Lower lobe of right lung (tissue), 2 donors: ENCODE results near the gene LRCH3. TPM values are rescaled to one million over a fixed set of nuclear protein-coding genes. Genes with fewer than 3 reads are reported as not detected.
"Not testable (repeated sequence)": the region's sequence is repeated elsewhere in the genome, so short reads cannot be mapped to it uniquely, and the experiment has no call there.

ENCODE experiments used
- ATAC-seq, 2 donors: fragments of 200-7000 bp; cut with Tn5 transposase; one replicate each; pipeline ENCODE4 v1.9.1; 2020 to 2022; ENCODE audit warnings: mild to moderate bottlenecking in 2 of 2, moderate library complexity in 2 of 2
- DNase-seq: peaks from one replicate; pipeline ENCODE4 v3.0.0-alpha.2; 2020
- H3K27ac ChIP-seq: fragments of 200-600 bp; one replicate; pipeline ENCODE4 v1.8.0; 2022
- H3K27me3 ChIP-seq: fragments of 200-600 bp; one replicate; pipeline ENCODE4 v1.8.0; 2022; ENCODE audit warnings: low read depth
- H3K36me3 ChIP-seq: fragments of 200-600 bp; one replicate; pipeline ENCODE4 v1.8.0; 2022; ENCODE audit warnings: mild to moderate bottlenecking
- H3K4me1 ChIP-seq: fragments of 200-600 bp; one replicate; pipeline ENCODE4 v1.8.0; 2022
- H3K4me3 ChIP-seq: fragments of 200-600 bp; one replicate; pipeline ENCODE4 v1.8.0; 2022; ENCODE audit warnings: mild to moderate bottlenecking
- H3K9me3 ChIP-seq: fragments of 200-600 bp; one replicate; pipeline ENCODE4 v1.8.0; 2022
- intact Hi-C: fragments of 100-400 bp; cut with DNase I; formaldehyde crosslinking; loops from one replicate; pipeline ENCODE4 v1.11.0; 2022
- total RNA-seq: library from RNA; stranded (reverse); fragmentation: NEBNext Ultra II Directional; extraction: Animal tissue kit (Norgen Biotek cat#: 25700); gene quantifications from one replicate; pipeline ENCODE4 v1.2.1, GENCODE V29; 2021
- TF ChIP-seq, protein P1 (sequence below): fragments of 200-600 bp; IDR thresholded peaks from one replicate; pipeline ENCODE4 v1.8.0; 2022; ENCODE audit warnings: antibody characterized with exemption, mild to moderate bottlenecking
- donor health status: DM: no; HTN: yes; CAD: no; lungs with severe emphysema.

LRCH3 gene
- total RNA-seq, 1 donor from 2014 or later: 35.7 TPM

DNA sequence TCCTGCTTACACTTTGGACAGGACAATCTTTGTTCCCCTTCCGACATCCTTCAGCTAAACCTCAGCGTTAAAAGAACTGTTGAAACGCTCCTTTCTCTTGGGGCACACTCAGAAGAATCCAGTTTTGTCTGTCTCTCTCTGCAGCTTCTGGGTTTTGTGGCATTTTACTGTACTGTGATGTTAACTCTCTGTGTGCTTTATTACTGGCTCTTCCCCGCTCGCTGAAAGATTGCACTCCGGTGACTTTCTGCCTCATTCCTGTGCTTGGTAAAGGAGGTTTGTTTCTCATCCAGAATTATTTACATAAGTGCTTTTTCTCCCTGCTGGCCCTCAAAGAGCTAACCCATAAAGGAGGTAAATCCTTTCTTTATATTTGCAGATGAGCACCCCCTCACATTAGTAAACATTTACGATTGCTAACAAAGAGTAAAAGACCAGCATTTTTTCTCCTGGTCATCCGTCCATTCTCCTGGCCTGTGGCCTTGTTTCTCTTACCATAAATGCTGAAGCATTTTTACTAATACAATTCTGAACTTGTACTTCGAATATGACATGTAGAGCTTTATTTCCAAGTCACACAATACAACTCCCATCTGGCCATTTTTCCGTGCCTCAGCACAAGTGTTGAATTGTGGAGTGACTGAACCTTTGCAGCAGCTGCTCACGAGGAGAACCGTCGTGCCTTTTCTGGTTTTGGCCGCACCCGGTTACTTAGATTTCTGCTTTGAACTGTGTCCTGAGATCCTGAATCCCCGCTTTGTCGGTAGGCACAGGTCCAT is 89.6 kb downstream of the LRCH3 start:
- Histone ChIP-seq H3K9me3 (no peaks in the 10 kb centered on the region), H3K27me3 (no peaks in the 10 kb centered on the region), H3K4me1 (no peaks in the 10 kb centered on the region), H3K36me3 (peaks cover 70% of the 10 kb centered on the region), H3K4me3 (no peak overlapping the region), H3K27ac (no peak overlapping the region)
- intact Hi-C loops: no loop called here
- TF ChIP-seq, protein P1, sequence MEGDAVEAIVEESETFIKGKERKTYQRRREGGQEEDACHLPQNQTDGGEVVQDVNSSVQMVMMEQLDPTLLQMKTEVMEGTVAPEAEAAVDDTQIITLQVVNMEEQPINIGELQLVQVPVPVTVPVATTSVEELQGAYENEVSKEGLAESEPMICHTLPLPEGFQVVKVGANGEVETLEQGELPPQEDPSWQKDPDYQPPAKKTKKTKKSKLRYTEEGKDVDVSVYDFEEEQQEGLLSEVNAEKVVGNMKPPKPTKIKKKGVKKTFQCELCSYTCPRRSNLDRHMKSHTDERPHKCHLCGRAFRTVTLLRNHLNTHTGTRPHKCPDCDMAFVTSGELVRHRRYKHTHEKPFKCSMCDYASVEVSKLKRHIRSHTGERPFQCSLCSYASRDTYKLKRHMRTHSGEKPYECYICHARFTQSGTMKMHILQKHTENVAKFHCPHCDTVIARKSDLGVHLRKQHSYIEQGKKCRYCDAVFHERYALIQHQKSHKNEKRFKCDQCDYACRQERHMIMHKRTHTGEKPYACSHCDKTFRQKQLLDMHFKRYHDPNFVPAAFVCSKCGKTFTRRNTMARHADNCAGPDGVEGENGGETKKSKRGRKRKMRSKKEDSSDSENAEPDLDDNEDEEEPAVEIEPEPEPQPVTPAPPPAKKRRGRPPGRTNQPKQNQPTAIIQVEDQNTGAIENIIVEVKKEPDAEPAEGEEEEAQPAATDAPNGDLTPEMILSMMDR: no peak
- no peak for ATAC-seq
- no peak for DNase-seq

DNA sequence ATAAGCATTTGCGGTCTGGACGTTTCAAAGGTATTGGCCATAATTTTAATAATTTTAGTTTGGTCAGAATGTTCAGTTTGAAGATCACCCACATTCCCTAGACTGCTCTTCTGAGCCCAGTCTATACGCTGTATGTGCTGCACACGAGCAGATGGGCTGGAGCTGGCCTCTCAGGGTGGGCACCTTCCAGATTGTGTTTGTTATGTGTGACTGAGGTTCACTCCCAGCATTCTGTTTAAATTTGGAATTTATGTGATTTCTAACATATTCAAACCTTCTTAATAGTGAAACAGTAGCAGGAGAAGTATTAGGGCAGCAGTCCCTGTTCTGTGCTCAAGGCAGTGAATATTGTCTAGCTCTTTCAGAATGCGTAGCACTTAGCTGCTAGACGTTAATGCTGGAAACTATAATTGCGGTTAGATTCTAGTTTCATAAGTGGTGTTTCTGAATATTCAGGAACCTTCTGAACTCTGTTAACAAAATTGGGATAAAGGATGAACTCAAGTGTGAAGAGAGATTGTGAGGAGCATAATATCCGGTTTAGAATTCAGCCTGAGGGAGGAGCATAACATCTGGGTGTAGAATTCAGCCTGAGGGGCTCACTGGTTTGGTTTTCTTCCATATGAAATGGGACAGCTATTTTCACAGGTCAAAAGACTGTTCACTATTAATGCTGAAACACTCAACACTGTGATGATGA is 90.4 kb downstream of the LRCH3 start:
- no peak for DNase-seq
- intact Hi-C loops: no loop called here
- H3K4me3 ChIP-seq: no peak overlapping the region
- no peaks in the 10 kb centered on the region for H3K4me1 ChIP-seq
- TF ChIP-seq, protein P1: no peak
- no peak for ATAC-seq
- H3K36me3 ChIP-seq: peaks cover 65% of the 10 kb centered on the region
- H3K27me3 ChIP-seq: no peaks in the 10 kb centered on the region
- no peaks in the 10 kb centered on the region for H3K9me3 ChIP-seq
- H3K27ac ChIP-seq: no peak overlapping the region

DNA sequence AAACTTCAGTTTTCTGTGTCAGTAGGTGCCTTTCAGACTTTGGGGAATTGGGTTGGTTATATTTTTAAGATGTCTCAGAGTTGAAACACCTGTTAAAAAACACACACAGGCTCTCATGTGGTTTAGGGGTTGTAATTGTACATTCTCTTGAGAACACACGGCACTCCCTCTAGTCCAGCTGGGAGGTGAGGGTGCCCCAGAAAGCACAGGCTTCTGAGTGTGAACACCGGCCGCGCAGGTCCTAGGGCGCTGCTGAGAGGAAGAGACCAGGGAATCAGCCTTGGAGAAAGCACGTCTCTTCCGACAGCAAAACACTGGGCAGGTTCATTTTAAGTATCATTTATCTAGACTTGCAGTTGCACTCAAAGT is 90.9 kb downstream of the LRCH3 start:
- H3K4me1 ChIP-seq: no peaks in the 10 kb centered on the region
- no peak for DNase-seq
- H3K9me3 ChIP-seq: no peaks in the 10 kb centered on the region
- H3K36me3 ChIP-seq: peaks cover 62% of the 10 kb centered on the region
- H3K4me3 ChIP-seq: no peak overlapping the region
- H3K27me3 ChIP-seq: no peaks in the 10 kb centered on the region
- no peak overlapping the region for H3K27ac ChIP-seq
- no peak for ATAC-seq
- intact Hi-C loops: no loop called here
- TF ChIP-seq, protein P1: no peak

DNA sequence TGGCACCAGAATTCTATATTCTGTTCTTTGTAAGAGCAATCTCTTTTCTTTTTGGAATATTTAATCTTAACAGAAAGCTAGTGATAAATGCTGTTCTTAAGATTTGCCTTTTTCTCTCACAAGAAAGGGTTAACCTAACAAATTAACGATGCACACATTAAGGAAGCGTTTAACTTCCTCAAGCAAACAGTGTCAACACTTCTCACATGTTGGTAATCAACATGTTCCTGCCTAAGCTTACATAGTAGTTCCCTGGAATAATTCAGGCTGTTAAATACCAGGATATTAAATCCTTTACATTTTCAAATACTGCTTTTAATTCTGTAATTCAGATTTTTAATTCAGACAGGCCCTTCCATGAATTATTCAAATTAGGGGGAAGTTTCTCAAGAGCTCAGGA is 91.5 kb downstream of the LRCH3 start:
- Histone ChIP-seq H3K27me3 (no peaks in the 10 kb centered on the region), H3K4me1 (no peaks in the 10 kb centered on the region), H3K36me3 (peaks cover 60% of the 10 kb centered on the region), H3K9me3 (no peaks in the 10 kb centered on the region), H3K4me3 (no peak overlapping the region), H3K27ac (no peak overlapping the region)
- no peak for DNase-seq
- intact Hi-C loops: no loop called here
- ATAC-seq: no peak
- TF ChIP-seq, protein P1: no peak

DNA sequence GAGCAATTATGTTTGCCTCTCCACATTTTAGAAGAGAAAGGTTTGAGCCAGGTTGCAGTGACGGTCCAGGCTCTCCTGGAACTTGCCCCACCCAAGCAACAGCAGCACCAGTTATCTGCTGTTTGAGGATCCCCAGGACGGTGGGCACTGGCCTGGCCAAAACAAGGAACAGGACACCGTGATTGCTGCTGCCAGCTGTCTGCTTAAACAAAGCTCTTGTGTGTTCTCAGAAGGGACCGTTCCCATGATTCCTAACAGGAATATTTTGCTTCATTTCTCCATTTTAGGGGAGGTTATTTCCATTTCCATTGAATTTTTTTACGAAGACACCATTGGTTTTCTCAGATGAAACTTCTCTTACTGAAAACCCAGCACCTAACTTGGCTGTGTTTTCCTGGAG is 92.5 kb downstream of the LRCH3 start:
- TF ChIP-seq, protein P1: no peak
- Histone ChIP-seq H3K27ac (no peak overlapping the region), H3K9me3 (no peaks in the 10 kb centered on the region), H3K27me3 (no peaks in the 10 kb centered on the region), H3K4me3 (no peak overlapping the region), H3K36me3 (peaks cover 51% of the 10 kb centered on the region), H3K4me1 (no peaks in the 10 kb centered on the region)
- intact Hi-C loops: no loop called here
- no peak for ATAC-seq
- DNase-seq: no peak

DNA sequence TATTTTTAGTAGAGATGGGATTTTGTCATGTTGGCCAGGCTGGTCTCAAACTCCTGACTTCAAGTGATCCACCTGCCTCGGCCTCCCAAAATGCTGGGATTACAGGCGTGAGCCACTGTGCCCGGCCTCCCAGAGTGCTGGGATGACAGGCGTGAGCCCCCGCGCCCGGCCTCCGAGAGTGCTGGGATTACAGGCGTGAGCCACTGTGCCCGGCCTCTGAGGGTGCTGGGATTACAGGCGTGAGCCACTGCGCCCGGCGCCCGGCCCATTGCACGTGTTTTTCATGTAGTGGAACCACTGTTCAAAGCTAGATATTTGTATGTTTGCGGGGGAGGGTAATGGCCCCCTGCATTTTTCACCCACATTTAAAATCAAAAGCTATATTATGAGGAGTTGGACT is 93.3 kb downstream of the LRCH3 start:
- ATAC-seq, H3K9me3 ChIP-seq, H3K4me3 ChIP-seq, DNase-seq, H3K27me3 ChIP-seq, H3K27ac ChIP-seq, intact Hi-C loops, H3K4me1 ChIP-seq: not testable (repeated sequence)
- H3K36me3 ChIP-seq: peaks cover 49% of the 10 kb centered on the region

DNA sequence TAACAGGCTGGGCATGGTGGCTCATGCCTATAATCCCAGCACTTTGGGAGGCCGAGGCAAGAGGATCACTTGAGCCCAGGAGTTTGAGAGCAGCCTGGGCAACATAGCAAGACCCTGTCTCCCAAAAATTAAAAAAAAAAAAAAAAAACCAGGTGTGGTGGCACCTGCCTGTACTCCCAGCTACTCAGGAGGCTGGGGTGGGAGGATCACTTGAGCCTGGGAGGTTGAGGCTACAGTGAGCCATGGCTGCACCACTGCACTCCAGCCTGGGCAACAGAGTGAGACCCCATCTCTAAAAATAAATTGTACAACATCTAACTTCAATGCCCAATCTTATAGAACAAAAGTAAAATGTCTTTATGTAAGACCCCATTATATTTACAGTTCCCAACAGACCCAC is 95.0 kb downstream of the LRCH3 start:
- DNase-seq, H3K9me3 ChIP-seq, H3K27ac ChIP-seq, H3K27me3 ChIP-seq, ATAC-seq, intact Hi-C loops, H3K4me1 ChIP-seq, H3K4me3 ChIP-seq: not testable (repeated sequence)
- H3K36me3 ChIP-seq: peaks cover 42% of the 10 kb centered on the region

DNA sequence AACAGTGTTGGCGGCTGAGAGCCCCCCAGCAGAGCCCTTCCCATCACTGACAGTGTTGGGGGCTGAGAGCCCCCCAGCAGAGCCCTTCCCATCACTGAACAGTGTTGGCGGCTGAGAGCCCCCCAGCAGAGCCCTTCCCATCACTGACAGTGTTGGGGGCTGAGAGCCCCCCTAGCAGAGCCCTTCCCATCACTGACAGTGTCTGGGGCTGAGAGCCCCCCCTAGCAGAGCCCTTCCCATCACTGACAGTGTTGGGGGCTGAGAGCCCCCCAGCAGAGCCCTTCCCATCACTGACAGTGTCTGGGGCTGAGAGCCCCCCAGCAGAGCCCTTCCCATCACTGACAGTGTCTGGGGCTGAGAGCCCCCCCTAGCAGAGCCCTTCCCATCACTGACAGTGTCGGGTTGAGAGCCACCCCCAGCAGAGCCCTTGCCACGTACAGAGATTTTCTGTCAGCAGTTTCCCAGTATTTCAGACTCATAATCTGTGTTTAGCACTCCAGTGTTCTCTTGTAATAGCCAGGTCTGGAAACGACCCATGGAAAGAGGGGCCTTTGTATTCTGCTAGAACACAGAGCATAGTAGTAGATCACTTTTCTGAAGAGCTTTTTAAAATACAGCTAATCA is 96.5 kb downstream of the LRCH3 start:
- H3K4me3 ChIP-seq, DNase-seq, H3K9me3 ChIP-seq, H3K27ac ChIP-seq, H3K4me1 ChIP-seq, ATAC-seq, H3K27me3 ChIP-seq, intact Hi-C loops: not testable (repeated sequence)
- peaks cover 36% of the 10 kb centered on the region for H3K36me3 ChIP-seq
